ENCODE results near the gene CDK6. TPM values are rescaled to one million over a fixed set of nuclear protein-coding genes. Genes with fewer than 3 reads are reported as not detected.

Gene CDK6
- total RNA-seq, 1 donor = 36.0 TPM

DNA sequence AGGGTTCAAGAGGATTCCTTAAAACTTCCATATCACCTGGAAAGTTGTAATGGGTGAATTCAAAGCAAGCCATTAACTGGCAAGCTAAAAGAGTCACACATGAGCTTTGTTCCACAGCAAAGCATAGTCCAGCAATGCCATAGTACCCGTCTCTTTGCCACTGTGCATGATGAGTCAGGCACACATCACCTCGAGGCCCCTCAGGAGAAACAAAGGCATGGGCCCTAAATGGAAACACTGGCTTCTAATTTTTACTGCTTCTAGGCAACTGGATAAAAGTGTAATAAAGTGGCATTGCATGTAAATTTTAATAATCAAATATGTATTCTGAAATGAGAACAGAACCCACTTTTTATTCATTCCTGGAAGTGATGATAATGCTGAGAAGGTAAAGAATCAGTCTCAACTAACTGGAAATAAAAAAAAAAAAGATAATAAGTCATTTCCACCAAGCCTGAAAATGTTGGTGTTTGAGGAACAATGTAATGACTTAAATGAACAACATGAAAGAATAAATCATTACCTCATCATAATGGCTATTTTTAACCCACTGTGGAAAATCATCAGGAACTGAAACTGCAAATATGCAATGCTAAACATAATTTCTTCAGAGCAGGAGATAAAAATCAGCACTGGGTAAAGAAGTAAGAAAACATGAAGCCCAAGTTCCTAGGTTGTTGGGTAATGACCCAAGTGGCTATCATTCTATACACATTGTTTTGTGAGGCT is 104.9 kb downstream of the CDK6 start:
- peak; percentile 44 for DNase-seq (ENCODE audit: low read depth)
- TF ChIP-seq, protein P1, sequence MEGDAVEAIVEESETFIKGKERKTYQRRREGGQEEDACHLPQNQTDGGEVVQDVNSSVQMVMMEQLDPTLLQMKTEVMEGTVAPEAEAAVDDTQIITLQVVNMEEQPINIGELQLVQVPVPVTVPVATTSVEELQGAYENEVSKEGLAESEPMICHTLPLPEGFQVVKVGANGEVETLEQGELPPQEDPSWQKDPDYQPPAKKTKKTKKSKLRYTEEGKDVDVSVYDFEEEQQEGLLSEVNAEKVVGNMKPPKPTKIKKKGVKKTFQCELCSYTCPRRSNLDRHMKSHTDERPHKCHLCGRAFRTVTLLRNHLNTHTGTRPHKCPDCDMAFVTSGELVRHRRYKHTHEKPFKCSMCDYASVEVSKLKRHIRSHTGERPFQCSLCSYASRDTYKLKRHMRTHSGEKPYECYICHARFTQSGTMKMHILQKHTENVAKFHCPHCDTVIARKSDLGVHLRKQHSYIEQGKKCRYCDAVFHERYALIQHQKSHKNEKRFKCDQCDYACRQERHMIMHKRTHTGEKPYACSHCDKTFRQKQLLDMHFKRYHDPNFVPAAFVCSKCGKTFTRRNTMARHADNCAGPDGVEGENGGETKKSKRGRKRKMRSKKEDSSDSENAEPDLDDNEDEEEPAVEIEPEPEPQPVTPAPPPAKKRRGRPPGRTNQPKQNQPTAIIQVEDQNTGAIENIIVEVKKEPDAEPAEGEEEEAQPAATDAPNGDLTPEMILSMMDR (IDR thresholded peaks at IDR 0.05; ENCODE audit: insufficient read depth, low read length) = no peak
- no peak overlapping the region for H3K4me3 ChIP-seq (ENCODE audit: low read depth, low read length)

DNA sequence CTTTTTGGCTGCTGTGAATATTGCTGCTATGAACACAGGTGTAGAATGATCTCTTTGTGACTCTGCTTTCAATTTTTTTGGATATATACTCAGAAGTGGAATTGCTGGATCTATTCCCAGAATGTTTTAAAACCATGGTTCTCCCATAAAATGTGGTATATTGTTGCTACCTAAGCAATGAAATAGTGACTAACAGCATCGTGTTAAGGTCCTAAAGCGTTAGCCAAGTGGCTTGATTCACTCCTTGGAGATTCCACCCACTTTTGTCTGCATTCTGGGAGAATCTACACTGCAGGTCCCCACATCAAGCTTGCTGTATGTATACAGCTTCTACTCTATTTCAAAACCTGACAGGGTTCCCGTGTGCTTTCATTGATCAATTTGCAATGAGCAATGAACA is 105.6 kb downstream of the CDK6 start:
- TF ChIP-seq, protein P1 (IDR thresholded peaks at IDR 0.05; ENCODE audit: insufficient read depth, low read length) = no peak
- no peak overlapping the region for H3K4me3 ChIP-seq (ENCODE audit: low read depth, low read length)
- DNase-seq (ENCODE audit: low read depth) = peak; percentile 60

DNA sequence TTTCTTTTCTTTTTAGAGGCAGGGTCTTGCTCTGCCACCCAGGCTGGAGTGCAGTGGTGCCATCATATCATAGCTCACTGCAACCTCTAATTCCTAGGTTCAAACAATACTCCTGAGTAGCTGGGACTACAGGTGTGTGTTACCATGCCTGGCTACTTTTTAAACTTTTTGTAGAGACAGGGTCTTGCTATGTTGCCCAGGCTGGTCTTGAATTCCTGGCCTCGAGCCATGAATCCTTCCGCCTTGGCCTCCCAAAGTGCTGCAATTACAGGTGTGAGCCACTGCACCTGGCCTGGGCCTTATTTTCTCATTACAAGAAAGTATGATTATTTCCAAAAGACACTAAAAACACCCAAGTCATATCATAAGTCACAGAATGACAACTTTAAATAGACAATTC is 106.6 kb downstream of the CDK6 start:
- no peak overlapping the region for H3K4me3 ChIP-seq (ENCODE audit: low read depth, low read length)
- TF ChIP-seq, protein P1 (IDR thresholded peaks at IDR 0.05; ENCODE audit: insufficient read depth, low read length) = no peak
- DNase-seq (ENCODE audit: low read depth) = no peak

DNA sequence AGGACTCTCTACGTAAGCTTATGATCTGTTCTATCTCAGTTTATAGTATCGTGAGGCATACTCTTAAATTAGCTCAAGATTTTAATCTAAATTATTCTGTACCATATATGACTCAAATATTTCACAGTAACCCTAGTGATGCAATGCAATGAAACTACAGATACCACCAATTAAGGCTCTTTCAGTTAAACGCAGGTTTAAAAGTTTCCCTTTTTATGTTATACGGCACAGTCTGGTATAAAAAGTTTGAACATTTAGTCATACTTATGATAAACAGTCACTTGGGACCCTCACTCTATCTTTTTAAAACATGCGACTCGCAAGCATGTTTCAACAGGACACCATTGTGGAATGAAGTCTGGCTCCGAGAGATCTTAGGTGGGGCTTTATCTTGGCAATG is 107.2 kb downstream of the CDK6 start:
- H3K4me3 ChIP-seq (ENCODE audit: low read depth, low read length) = no peak overlapping the region
- peak; percentile 73 for DNase-seq (ENCODE audit: low read depth)
- TF ChIP-seq, protein P1 (IDR thresholded peaks at IDR 0.05; ENCODE audit: insufficient read depth, low read length) = no peak

DNA sequence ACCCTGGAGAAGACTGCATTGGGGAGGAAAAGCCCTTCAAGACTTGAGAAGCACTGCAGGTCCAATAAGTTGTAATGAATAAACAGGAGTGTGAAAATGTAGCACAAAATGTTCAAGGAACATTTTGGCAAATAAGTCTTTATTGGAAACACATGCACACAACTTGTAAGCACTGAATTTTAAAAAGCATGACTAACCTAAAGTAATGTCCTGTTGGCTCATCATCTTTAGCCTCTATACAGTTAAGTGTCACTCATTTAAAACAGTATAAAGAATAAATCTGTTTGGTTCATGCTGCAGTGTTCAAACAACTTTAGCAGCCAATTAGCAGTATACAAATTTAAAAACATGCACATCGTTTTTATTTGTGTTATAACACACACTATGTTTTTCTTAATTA is 108.6 kb downstream of the CDK6 start:
- TF ChIP-seq, protein P1 (IDR thresholded peaks at IDR 0.05; ENCODE audit: insufficient read depth, low read length) = no peak
- no peak overlapping the region for H3K4me3 ChIP-seq (ENCODE audit: low read depth, low read length)
- no peak for DNase-seq (ENCODE audit: low read depth)

DNA sequence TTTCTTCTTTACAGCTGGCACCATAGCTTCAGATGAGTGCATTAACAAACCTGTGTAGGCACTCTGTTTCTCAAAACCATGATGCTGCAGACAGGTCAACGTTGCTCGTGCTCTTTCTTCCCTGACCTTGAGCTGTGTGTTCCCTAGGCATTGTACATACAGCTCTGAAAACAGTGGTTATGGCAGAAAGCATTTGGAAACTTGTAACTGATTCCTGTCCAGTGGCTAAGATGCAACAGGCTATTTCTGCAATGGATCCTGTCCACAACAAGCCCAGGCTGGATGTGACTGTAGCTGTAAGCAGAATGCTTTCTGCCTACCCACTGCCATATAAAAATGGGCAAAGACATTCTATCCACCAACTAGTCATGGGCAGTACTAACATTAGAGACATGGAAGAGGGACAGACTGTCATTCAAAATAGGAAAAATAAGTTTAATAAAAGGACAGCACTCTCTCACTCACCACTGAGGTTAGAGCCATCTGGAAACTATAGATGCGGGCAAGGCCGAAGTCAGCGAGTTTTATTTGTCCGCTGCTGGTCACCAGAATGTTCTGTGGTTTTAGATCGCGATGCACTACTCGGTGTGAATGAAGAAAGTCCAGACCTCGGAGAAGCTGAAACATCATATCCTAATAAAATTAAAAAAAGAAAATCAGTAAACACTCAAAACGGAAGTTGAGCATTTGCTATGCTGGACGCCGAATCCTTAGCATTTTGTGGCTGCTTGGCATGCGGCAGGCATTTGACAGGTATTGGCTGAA is 111.0 kb downstream of the CDK6 start:
- H3K4me3 ChIP-seq (ENCODE audit: low read depth, low read length) = no peak overlapping the region
- no peak for DNase-seq (ENCODE audit: low read depth)
- TF ChIP-seq, protein P1 (IDR thresholded peaks at IDR 0.05; ENCODE audit: insufficient read depth, low read length) = no peak
